Endothelial cell (in vitro differentiated cells): Measurements from ENCODE around the gene MOCOS. TPM values are rescaled to one million over a fixed set of nuclear protein-coding genes. Genes with fewer than 3 reads are reported as not detected.
A peak's percentile ranks its signal among the peaks of the same experiment; 100 is the strongest.

ENCODE experiments used
- DNase-seq: peaks from one replicate; pipeline ENCODE4 v3.0.0; 2021; ENCODE audit warnings: low spot score
- H3K27ac Mint-ChIP-seq: one replicate; pipeline ENCODE4 v1.8.0; 2021; ENCODE audit warnings: mixed read lengths, inconsistent platforms; ENCODE audit not compliant: unreplicated experiment
- H3K27me3 Mint-ChIP-seq: one replicate; pipeline ENCODE4 v1.8.0; 2021; ENCODE audit warnings: mild to moderate bottlenecking, moderate library complexity, mixed read lengths, inconsistent platforms; ENCODE audit not compliant: unreplicated experiment
- H3K36me3 Mint-ChIP-seq: one replicate; pipeline ENCODE4 v1.8.0; 2021; ENCODE audit warnings: mild to moderate bottlenecking, low read depth, mixed read lengths, inconsistent platforms; ENCODE audit not compliant: unreplicated experiment
- H3K4me1 Mint-ChIP-seq: one replicate; pipeline ENCODE4 v1.8.0; 2021; ENCODE audit warnings: mild to moderate bottlenecking, mixed read lengths, inconsistent platforms; ENCODE audit not compliant: unreplicated experiment
- H3K4me3 Mint-ChIP-seq: one replicate; pipeline ENCODE4 v1.8.0; 2021; ENCODE audit warnings: mild to moderate bottlenecking, mixed read lengths, inconsistent platforms; ENCODE audit not compliant: unreplicated experiment
- H3K9me3 Mint-ChIP-seq: one replicate; pipeline ENCODE4 v1.8.0; 2021; ENCODE audit warnings: mixed read lengths, inconsistent platforms; ENCODE audit not compliant: unreplicated experiment
- total RNA-seq: library from RNA; stranded (reverse); fragmentation: NEBNext Ultra II Directional; extraction: Animal tissue kit (Norgen Biotek cat#: 25700); gene quantifications from one replicate; pipeline ENCODE4 v1.2.1, GENCODE V29; 2021; ENCODE audit not compliant: unreplicated experiment
- TF ChIP-seq, protein P1 (sequence below): fragments of 200-600 bp; sonication (generic); IDR thresholded peaks from one replicate; pipeline ENCODE4 v1.5.0; 2021; ENCODE audit warnings: antibody characterized with exemption; ENCODE audit not compliant: unreplicated experiment

Gene MOCOS
- total RNA-seq, 1 donor from 2014 or later: 0.56 TPM

DNA sequence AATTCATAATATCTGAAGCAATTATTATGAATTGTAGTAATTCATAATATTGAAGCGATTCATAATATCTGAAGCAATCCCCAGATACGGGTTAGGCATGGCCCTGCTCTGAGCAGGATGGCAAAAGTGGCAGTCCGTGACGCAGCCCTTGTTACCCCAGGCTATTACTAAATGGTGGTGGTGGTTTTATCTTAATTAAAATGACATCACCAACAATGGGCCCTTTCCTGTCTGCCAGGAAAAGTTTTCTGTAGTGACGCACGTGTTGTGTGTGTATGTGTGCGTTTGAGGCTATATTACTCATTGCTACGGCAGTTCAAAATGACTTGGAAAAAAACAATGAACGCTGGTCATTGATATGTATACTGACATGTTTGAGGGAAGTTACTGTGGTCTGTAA, 10.6 kb upstream of the MOCOS start:
- DNase-seq: no peak
- no peaks in the 10 kb centered on the region for H3K27me3 Mint-ChIP-seq
- no peaks in the 10 kb centered on the region for H3K9me3 Mint-ChIP-seq
- TF ChIP-seq, protein P1, sequence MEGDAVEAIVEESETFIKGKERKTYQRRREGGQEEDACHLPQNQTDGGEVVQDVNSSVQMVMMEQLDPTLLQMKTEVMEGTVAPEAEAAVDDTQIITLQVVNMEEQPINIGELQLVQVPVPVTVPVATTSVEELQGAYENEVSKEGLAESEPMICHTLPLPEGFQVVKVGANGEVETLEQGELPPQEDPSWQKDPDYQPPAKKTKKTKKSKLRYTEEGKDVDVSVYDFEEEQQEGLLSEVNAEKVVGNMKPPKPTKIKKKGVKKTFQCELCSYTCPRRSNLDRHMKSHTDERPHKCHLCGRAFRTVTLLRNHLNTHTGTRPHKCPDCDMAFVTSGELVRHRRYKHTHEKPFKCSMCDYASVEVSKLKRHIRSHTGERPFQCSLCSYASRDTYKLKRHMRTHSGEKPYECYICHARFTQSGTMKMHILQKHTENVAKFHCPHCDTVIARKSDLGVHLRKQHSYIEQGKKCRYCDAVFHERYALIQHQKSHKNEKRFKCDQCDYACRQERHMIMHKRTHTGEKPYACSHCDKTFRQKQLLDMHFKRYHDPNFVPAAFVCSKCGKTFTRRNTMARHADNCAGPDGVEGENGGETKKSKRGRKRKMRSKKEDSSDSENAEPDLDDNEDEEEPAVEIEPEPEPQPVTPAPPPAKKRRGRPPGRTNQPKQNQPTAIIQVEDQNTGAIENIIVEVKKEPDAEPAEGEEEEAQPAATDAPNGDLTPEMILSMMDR: no peak
- H3K36me3 Mint-ChIP-seq: no peaks in the 10 kb centered on the region
- H3K27ac Mint-ChIP-seq: no peak overlapping the region
- no peak overlapping the region for H3K4me3 Mint-ChIP-seq
- H3K4me1 Mint-ChIP-seq: peaks cover 14% of the 10 kb centered on the region

- TF ChIP-seq, protein P1: no peak
- Mint-ChIP-seq H3K27ac (no peak overlapping the region), H3K4me1 (peaks cover 17% of the 10 kb centered on the region), H3K9me3 (no peaks in the 10 kb centered on the region), H3K36me3 (no peaks in the 10 kb centered on the region), H3K4me3 (no peak overlapping the region), H3K27me3 (no peaks in the 10 kb centered on the region)
- DNase-seq: no peak
Measured at GRCh38 chr18:36177913-36178312, 9.4 kb upstream of the MOCOS start.

DNA sequence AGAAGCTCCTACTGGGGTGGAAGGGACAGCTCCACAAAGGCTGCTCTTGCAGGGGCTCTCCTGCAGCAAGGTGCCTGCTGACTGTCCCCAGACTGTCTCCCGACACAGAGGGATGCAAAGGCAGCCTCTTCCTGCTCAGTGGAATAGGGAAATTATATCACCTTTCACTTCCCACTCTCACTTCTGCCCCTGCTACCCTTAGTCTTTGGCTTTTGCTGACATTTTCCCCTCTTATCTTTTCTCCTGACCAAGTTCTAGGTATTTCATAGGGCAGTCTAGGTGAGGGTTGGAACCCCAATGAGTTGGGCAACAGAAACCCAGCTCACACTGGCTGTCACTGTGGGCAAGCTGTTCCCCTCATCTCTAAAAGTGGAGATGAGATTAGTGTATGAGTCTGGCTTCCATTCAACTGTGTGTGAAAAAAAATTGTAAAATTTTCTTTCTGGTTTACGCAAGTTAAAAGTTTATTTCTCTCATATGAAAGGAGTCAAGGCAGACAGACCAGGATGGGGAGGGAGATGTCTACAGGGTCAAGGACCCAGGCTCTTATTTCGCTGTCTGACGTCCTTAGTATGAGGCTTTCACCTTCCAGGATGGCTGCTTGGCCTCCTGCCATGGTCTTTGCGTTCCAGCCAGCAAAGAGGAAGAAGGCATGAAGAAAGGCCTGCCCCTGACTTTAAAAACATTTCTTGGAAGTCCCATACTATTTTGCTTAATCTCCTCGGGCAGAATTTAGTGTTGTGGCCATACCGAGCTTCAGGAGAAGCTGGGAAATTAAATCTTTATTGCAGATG, 7.5 kb upstream of the MOCOS start:
- Mint-ChIP-seq H3K27me3 (peaks cover 4% of the 10 kb centered on the region), H3K4me1 (peaks cover 30% of the 10 kb centered on the region), H3K27ac (no peak overlapping the region), H3K4me3 (no peak overlapping the region), H3K9me3 (no peaks in the 10 kb centered on the region), H3K36me3 (no peaks in the 10 kb centered on the region)
- TF ChIP-seq, protein P1: no peak
- DNase-seq: no peak

DNA sequence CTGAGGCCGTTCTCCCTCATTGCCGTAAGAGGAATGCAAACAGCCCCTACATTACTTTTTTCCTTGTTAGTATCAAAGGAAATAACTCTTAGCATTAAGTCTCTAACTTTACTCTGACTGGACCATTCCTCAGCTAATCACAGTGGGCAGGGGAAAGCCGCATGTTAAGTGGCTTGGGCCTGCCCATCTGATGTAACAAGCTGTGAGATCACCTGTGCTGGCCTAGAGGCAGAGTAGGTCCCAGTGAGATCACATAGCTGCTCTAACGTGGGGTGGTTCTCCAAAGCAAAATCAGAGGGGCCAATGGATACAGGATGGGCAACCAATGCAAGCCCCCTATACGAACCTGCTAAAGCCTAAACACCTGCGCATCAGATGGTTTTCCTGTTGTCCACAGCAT, 5.9 kb upstream of the MOCOS start:
- no peak overlapping the region for H3K4me3 Mint-ChIP-seq
- peaks cover 38% of the 10 kb centered on the region for H3K4me1 Mint-ChIP-seq
- no peak for DNase-seq
- peaks cover 10% of the 10 kb centered on the region for H3K27me3 Mint-ChIP-seq
- H3K27ac Mint-ChIP-seq: no peak overlapping the region
- no peaks in the 10 kb centered on the region for H3K36me3 Mint-ChIP-seq
- no peaks in the 10 kb centered on the region for H3K9me3 Mint-ChIP-seq
- TF ChIP-seq, protein P1: no peak

- peaks cover 10% of the 10 kb centered on the region for H3K27me3 Mint-ChIP-seq
- H3K4me3 Mint-ChIP-seq: peak overlapping the region; percentile 4
- no peak overlapping the region for H3K27ac Mint-ChIP-seq
- TF ChIP-seq, protein P1: no peak
- no peaks in the 10 kb centered on the region for H3K9me3 Mint-ChIP-seq
- no peak for DNase-seq
- H3K36me3 Mint-ChIP-seq: no peaks in the 10 kb centered on the region
- peaks cover 38% of the 10 kb centered on the region for H3K4me1 Mint-ChIP-seq
Measured at GRCh38 chr18:36181898-36182506, 5.3 kb upstream of the MOCOS start.
